ENCODE data around the gene ADPRH.

ADPRH gene

GRCh38 chr3:119630128-119630879, 51.0 kb downstream of the ADPRH start:
- DNase-seq (ENCODE audit: low read depth), result no peak

- no peak for DNase-seq (ENCODE audit: low read depth)
Measured at GRCh38 chr3:119630880-119631329, 51.6 kb downstream of the ADPRH start.

- no peak for DNase-seq (ENCODE audit: low read depth)
Measured at GRCh38 chr3:119631516-119631915, 52.2 kb downstream of the ADPRH start.

- DNase-seq (ENCODE audit: low read depth), result no peak
Measured at GRCh38 chr3:119632216-119632615, 52.9 kb downstream of the ADPRH start.

- no peak for DNase-seq (ENCODE audit: low read depth)
Measured at GRCh38 chr3:119632829-119633228, 53.5 kb downstream of the ADPRH start.

- no peak for DNase-seq (ENCODE audit: low read depth)
Measured at GRCh38 chr3:119635719-119636118, 56.4 kb downstream of the ADPRH start.

- DNase-seq (ENCODE audit: low read depth), result no peak
Measured at GRCh38 chr3:119636249-119636648, 57.0 kb downstream of the ADPRH start.

GRCh38 chr3:119636891-119637611, 57.8 kb downstream of the ADPRH start:
- no peak for DNase-seq (ENCODE audit: low read depth)

GRCh38 chr3:119637679-119638477, 58.6 kb downstream of the ADPRH start:
- no peak for DNase-seq (ENCODE audit: low read depth)
